ENCODE measurements around the gene AQP1.

- no peak for TF ChIP-seq CTCF (IDR thresholded peaks at IDR 0.05; ENCODE audit: poor library complexity, severe bottlenecking)
- no peak for TF ChIP-seq EP300 (conservative IDR thresholded peaks at IDR 0.05; ENCODE audit: poor library complexity, severe bottlenecking)
- no peak for TF ChIP-seq REST (IDR thresholded peaks at IDR 0.05; ENCODE audit: borderline replicate concordance)
- TF ChIP-seq RAD21 (conservative IDR thresholded peaks at IDR 0.05) = no peak
- no peak for TF ChIP-seq TAF1 (IDR thresholded peaks at IDR 0.05; ENCODE audit: low read depth)
- no peak for TF ChIP-seq POLR2AphosphoS5 (IDR thresholded peaks at IDR 0.05)
Measured at GRCh38 chr7:30932562-30932961, 20.9 kb downstream of the AQP1 start.
